ENCODE measurements around the gene C5AR2.

DNA sequence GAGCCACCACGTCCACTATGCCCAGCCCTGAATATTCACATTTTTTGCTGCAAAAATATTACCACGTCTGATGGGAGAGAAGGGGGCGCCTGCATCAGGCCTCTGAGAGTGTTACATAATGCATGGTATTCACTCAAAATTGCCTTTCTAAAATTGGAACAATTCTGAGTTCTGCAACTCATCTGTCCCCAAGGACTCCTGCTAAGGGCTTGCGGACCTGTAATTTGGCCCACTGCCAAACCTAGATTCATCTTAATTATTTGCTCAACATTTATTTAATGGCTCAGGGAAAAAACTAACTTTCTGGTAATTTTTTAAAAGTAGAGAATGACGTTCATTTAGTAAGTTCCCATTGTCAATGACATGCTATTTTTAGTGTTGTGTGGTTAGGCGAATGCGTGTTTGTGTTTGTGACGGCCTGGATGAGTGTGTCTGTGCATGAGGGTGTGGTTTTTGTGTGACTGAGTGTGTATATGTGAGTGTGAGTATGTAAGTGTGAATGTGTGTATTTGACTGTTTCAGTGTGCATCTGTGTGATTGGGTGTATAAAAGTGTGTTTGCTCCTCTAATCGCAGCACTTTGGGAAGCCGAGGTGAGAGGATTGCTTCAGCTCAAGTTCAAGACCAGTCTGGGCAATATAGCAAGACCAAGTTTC is 48.4 kb upstream of the C5AR2 start:
- TF ChIP-seq, protein P1, sequence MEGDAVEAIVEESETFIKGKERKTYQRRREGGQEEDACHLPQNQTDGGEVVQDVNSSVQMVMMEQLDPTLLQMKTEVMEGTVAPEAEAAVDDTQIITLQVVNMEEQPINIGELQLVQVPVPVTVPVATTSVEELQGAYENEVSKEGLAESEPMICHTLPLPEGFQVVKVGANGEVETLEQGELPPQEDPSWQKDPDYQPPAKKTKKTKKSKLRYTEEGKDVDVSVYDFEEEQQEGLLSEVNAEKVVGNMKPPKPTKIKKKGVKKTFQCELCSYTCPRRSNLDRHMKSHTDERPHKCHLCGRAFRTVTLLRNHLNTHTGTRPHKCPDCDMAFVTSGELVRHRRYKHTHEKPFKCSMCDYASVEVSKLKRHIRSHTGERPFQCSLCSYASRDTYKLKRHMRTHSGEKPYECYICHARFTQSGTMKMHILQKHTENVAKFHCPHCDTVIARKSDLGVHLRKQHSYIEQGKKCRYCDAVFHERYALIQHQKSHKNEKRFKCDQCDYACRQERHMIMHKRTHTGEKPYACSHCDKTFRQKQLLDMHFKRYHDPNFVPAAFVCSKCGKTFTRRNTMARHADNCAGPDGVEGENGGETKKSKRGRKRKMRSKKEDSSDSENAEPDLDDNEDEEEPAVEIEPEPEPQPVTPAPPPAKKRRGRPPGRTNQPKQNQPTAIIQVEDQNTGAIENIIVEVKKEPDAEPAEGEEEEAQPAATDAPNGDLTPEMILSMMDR (IDR thresholded peaks at IDR 0.05): no peak
- TF ChIP-seq EZH2 (IDR thresholded peaks at IDR 0.05; ENCODE audit: borderline replicate concordance, insufficient read depth, low read depth, low read length, poor library complexity, severe bottlenecking): no peak
